Effector memory CD8-positive, alpha-beta T cell (primary cell): Measurements from ENCODE around the gene PDZD8.
"Not testable (repeated sequence)": the region's sequence is repeated elsewhere in the genome, so short reads cannot be mapped to it uniquely, and the experiment has no call there.

Source experiments
- ATAC-seq: fragments of 150-1000 bp; cut with Tn5 transposase; replicated peaks from 2 replicates; pipeline ENCODE4 v1.10.0; 2021; ENCODE audit warnings: mild to moderate bottlenecking, moderate library complexity
- DNase-seq, 3 experiments: peaks; one replicate each; pipeline ENCODE4 v3.0.0; 2021
- H3K27ac Mint-ChIP-seq, 2 donors: one replicate each; pipeline ENCODE4 v1.8.0; 2022; ENCODE audit warnings: mild to moderate bottlenecking in 2 of 2, mixed read lengths in 2 of 2, moderate library complexity in 2 of 2
- H3K27me3 Mint-ChIP-seq, 2 donors: one replicate each; pipeline ENCODE4 v1.8.0; 2022; ENCODE audit warnings: mixed read lengths in 2 of 2
- H3K36me3 Mint-ChIP-seq: one replicate; pipeline ENCODE4 v1.8.0; 2022; ENCODE audit warnings: mild to moderate bottlenecking, moderate library complexity, mixed read lengths; ENCODE audit not compliant: insufficient read depth
- H3K4me1 Mint-ChIP-seq, 2 donors: one replicate each; pipeline ENCODE4 v1.8.0; 2022; ENCODE audit warnings: low read depth in 2 of 2, mixed read lengths in 2 of 2
- H3K4me3 Mint-ChIP-seq, 2 donors: one replicate each; pipeline ENCODE4 v1.8.0; 2022; ENCODE audit warnings: mild to moderate bottlenecking in 2 of 2, mixed read lengths in 2 of 2, moderate library complexity in 2 of 2
- H3K9me3 Mint-ChIP-seq, 2 donors: one replicate each; pipeline ENCODE4 v1.8.0; 2022; ENCODE audit warnings: mixed read lengths in 2 of 2

PDZD8 gene

GRCh38 chr10:117248750-117249465, 126.3 kb downstream of the PDZD8 start:
- peaks cover 0 to 5% of the 10 kb centered on the region in 2 donors for H3K4me1 Mint-ChIP-seq
- no peaks in the 10 kb centered on the region for H3K9me3 Mint-ChIP-seq
- DNase-seq = no peak
- ATAC-seq = no peak
- peaks cover 49 to 69% of the 10 kb centered on the region in 2 donors for H3K27me3 Mint-ChIP-seq
- no peaks in the 10 kb centered on the region for H3K36me3 Mint-ChIP-seq
- H3K27ac Mint-ChIP-seq = no peak overlapping the region
- no peak overlapping the region for H3K4me3 Mint-ChIP-seq

DNA sequence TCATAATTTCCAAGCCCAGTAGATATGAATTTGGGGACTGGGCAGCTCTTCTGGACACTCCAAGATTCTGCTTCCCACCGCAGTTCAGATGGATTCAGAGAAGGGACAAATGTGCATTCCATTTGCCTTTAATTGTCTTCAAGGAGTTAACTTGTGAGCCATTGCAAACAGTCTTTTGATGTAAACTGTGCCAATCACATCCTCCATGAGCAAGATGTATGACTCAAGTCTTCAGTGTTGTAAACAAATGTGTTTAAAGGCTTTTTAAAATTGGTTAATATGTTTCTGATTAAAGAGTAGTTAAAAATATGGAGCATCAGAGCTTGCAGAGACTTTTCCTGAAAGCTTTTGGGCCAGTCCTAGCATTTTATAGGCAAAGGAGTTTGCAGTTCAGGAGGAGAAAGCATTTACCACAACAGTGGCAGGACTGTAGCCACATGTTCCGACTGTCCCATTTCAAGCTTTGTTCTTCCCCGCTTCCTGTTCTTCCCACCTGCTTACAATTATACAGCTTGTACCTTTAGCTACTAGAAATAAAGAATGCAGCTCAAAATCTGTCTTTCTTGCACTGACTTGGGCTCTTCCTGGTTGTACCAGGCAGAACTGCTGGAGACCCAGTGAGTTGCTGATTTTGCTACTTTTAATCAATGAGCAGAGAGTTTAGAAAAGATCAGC, 128.1 kb downstream of the PDZD8 start:
- DNase-seq (no peak), ATAC-seq (no peak)
- H3K4me1 Mint-ChIP-seq = peaks cover 0 to 5% of the 10 kb centered on the region in 2 donors
- H3K27ac Mint-ChIP-seq = no peak overlapping the region
- peaks cover 60 to 87% of the 10 kb centered on the region in 2 donors for H3K27me3 Mint-ChIP-seq
- H3K36me3 Mint-ChIP-seq = no peaks in the 10 kb centered on the region
- no peak overlapping the region for H3K4me3 Mint-ChIP-seq
- H3K9me3 Mint-ChIP-seq = no peaks in the 10 kb centered on the region

GRCh38 chr10:117242463-117242832, 132.8 kb downstream of the PDZD8 start:
- DNase-seq (no peak), ATAC-seq (no peak)
- peaks cover 68 to 69% of the 10 kb centered on the region in 2 donors for H3K27me3 Mint-ChIP-seq
- no peak overlapping the region for H3K4me3 Mint-ChIP-seq
- H3K27ac Mint-ChIP-seq = no peak overlapping the region
- H3K4me1 Mint-ChIP-seq = peaks cover 3 to 5% of the 10 kb centered on the region in 2 donors
- no peaks in the 10 kb centered on the region for H3K9me3 Mint-ChIP-seq
- H3K36me3 Mint-ChIP-seq = no peaks in the 10 kb centered on the region

DNA sequence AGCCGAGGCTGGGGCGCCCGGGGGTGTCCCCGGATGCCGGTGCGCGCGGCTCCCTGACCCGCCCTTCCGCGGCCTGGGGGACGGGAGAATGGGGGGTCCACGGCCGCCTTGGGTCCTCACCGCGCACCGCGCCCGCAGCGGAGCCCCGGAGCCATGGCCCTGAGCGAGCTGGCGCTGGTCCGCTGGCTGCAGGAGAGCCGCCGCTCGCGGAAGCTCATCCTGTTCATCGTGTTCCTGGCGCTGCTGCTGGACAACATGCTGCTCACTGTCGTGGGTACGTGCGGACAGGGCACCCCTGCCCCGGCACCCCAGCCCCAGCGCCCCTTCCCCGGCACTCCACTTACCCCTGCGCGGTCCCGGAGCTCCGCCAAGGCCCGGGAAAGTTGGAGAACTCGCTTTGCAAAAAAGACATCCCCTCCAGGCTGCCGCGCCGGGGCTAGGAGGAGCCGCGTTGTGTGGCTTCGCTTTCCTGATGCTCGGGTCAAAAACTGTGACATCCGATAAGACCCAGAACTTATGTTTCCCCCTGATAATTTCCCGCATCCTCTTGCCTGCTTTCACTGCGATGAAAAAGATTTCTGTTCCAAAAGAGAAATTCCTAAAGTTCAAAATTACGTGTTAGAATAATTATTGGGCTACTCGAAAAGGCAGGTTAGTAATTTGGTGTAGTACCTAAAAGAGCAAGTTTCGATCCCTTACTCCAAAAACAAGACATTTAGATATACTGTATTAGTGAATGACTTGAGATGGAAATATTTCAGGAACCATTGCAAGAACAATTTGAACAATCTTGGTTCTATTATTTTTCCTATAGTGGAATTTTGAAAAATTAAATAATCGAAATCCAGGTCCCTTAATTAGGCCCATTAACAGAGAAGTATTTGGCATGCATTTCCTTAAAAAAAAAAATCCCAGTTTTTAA, 133.4 kb downstream of the PDZD8 start:
- Mint-ChIP-seq H3K36me3 (no peaks in the 10 kb centered on the region), H3K4me3 (peak overlapping the region; percentile 48 to 63), H3K9me3 (no peaks in the 10 kb centered on the region), H3K27me3 (peaks cover 66 to 69% of the 10 kb centered on the region in 2 donors), H3K27ac (no peak overlapping the region), H3K4me1 (peaks cover 3 to 8% of the 10 kb centered on the region in 2 donors)
- DNase-seq = no peak
- no peak for ATAC-seq

GRCh38 chr10:117240621-117241529, 134.4 kb downstream of the PDZD8 start, which contains the start of gene SLC18A2:
TSS of gene SLC18A2 (plus strand) at chr10:117241114. CDS start at chr10:117241694, 580 bp downstream.
- DNase-seq = no peak
- no peaks in the 10 kb centered on the region for H3K9me3 Mint-ChIP-seq
- H3K4me1 Mint-ChIP-seq = peaks cover 3 to 8% of the 10 kb centered on the region in 2 donors
- H3K36me3 Mint-ChIP-seq = no peaks in the 10 kb centered on the region
- H3K4me3 Mint-ChIP-seq = peak within 1 kb of the TSS; percentile 48 to 63
- no peak within 1 kb of the TSS for H3K27ac Mint-ChIP-seq
- ATAC-seq = no peak
- peaks cover 57 to 73% of the 10 kb centered on the region in 2 donors for H3K27me3 Mint-ChIP-seq

DNA sequence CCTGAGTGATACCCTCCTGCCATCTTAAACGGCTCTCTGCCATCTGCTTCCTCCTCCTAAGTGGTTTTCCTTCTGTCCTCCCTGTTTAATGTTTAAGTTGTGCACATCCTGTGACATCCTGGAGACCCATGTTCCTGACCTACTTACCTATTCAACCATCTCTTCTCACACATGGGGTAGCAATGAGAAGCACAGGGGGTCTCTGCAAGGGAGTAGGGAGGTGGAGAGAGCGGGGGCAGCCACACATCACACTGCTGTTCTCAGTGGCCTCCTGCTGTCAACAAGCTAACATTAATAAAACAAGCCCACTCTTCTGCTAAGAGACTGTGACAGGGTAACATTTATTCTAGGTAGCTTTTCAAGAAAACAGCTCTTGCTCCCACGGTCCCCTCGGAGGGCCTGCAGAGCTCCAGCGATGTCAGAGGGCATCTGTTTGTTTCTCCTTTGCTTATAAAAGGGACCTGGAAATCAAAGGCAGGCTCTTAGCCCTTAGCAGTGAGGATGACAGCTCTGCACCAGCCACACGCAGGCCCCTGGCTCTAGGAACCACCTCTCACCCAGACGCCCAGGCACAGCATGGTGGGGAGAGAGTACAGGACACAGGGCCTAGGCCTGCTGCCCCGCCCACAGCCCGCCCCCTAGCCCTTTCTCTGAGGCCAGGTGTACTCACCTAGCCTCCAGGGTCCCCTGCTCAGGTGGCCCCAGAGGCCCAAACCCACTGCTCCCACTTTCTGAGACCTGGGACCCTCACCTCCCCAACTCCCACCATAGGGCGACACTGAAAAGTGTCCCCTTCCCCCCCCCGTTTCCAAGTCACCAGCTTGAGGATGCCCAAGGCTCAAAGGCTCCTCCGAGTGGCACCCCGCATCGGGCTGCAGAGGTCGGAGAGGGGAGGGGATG, 135.3 kb downstream of the PDZD8 start:
- no peaks in the 10 kb centered on the region for H3K9me3 Mint-ChIP-seq
- H3K4me1 Mint-ChIP-seq = peaks cover 6 to 8% of the 10 kb centered on the region in 2 donors
- no peaks in the 10 kb centered on the region for H3K36me3 Mint-ChIP-seq
- DNase-seq (no peak), ATAC-seq (no peak)
- H3K27ac Mint-ChIP-seq = no peak overlapping the region
- H3K4me3 Mint-ChIP-seq = no peak overlapping the region
- peaks cover 48 to 73% of the 10 kb centered on the region in 2 donors for H3K27me3 Mint-ChIP-seq

DNA sequence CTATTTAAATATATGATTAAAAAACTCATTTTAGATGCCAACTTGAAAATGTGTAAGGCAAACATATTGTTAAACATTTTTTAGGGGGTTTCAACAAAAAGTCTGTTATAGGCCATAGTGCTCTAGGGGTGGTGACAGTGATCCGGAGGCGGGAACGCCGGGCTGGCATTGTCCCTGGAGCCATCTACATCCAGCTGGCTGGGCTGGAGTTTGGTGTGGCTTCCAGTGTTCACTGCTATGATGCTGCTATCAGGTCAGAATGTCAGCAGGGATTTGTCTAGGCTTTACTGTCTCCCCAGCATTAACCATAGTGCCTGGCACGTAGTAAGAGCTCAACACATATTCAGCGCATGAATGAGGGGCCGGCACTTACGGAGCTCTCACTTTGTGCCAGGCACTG, 136.2 kb downstream of the PDZD8 start:
- Mint-ChIP-seq H3K9me3 (no peaks in the 10 kb centered on the region), H3K36me3 (no peaks in the 10 kb centered on the region), H3K27ac (no peak overlapping the region), H3K4me1 (peaks cover 6 to 8% of the 10 kb centered on the region in 2 donors), H3K4me3 (no peak overlapping the region), H3K27me3 (peaks cover 39 to 64% of the 10 kb centered on the region in 2 donors)
- ATAC-seq (no peak), DNase-seq (no peak)

GRCh38 chr10:117237401-117237991, 137.7 kb downstream of the PDZD8 start:
- Mint-ChIP-seq H3K4me3 (no peak overlapping the region), H3K4me1 (peaks cover 6 to 8% of the 10 kb centered on the region in 2 donors), H3K27me3 (peaks cover 34 to 60% of the 10 kb centered on the region in 2 donors), H3K36me3 (no peaks in the 10 kb centered on the region), H3K27ac (no peak overlapping the region), H3K9me3 (no peaks in the 10 kb centered on the region)
- ATAC-seq = no peak
- DNase-seq = no peak

DNA sequence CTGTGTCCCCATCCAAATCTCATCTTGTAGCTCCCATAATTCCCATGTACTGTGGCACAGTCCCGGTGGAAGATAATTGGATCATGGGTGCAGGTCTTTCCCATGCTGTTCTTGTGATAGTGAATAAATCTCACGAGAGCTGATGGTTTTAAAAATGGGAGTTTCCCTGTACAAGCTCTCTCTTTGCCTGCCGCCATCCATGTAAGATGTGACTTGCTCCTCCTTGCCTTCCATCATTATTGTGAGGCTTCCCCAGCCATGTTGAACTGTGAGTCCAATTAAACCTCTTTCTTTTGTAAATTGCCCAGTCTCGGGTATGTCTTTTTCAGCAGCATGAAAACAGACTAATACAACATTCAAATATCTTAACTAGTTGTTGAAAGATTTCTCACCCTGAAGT, 145.1 kb downstream of the PDZD8 start:
- not testable (repeated sequence) for H3K4me3 Mint-ChIP-seq, H3K4me1 Mint-ChIP-seq, H3K27ac Mint-ChIP-seq, H3K36me3 Mint-ChIP-seq, H3K9me3 Mint-ChIP-seq, ATAC-seq, DNase-seq
- H3K27me3 Mint-ChIP-seq = peaks cover 62 to 74% of the 10 kb centered on the region in 2 donors

- H3K9me3 Mint-ChIP-seq = no peaks in the 10 kb centered on the region
- no peaks in the 10 kb centered on the region for H3K36me3 Mint-ChIP-seq
- peaks cover 65 to 78% of the 10 kb centered on the region in 2 donors for H3K27me3 Mint-ChIP-seq
- DNase-seq = no peak
- no peak for ATAC-seq
- H3K27ac Mint-ChIP-seq = no peak overlapping the region
- H3K4me1 Mint-ChIP-seq = no peaks in the 10 kb centered on the region
- no peak overlapping the region for H3K4me3 Mint-ChIP-seq
These were observed 147.0 kb downstream of the PDZD8 start for GRCh38 chr10:117228210-117228609.
